IgD-negative memory B cell (primary cell): ENCODE results near the gene KCNJ12. TPM values are rescaled to one million over a fixed set of nuclear protein-coding genes. Genes with fewer than 3 reads are reported as not detected.
A peak's percentile ranks its signal among the peaks of the same experiment; 100 is the strongest.
"Not testable (repeated sequence)": the region's sequence is repeated elsewhere in the genome, so short reads cannot be mapped to it uniquely, and the experiment has no call there.

Experiments
- H3K27ac Mint-ChIP-seq, 3 donors: one replicate each; pipeline ENCODE4 v1.8.0; 2020 to 2022; ENCODE audit warnings: mild to moderate bottlenecking in 3 of 3, mixed read lengths in 3 of 3, moderate library complexity in 1 of 3
- H3K27me3 Mint-ChIP-seq: one replicate; pipeline ENCODE4 v1.8.0; 2021; ENCODE audit warnings: mixed read lengths
- H3K36me3 Mint-ChIP-seq: one replicate; pipeline ENCODE4 v1.8.0; 2020; ENCODE audit warnings: mild to moderate bottlenecking, mixed read lengths
- H3K4me1 Mint-ChIP-seq, 3 donors: one replicate each; pipeline ENCODE4 v1.8.0; 2020 to 2022; ENCODE audit warnings: mixed read lengths in 3 of 3, mild to moderate bottlenecking in 1 of 3
- H3K4me3 Mint-ChIP-seq, 4 donors: one replicate each; pipeline ENCODE4 v1.8.0; 2020 to 2022; ENCODE audit warnings: mild to moderate bottlenecking in 4 of 4, mixed read lengths in 4 of 4, moderate library complexity in 3 of 4
- H3K9me3 Mint-ChIP-seq, 3 donors: one replicate each; pipeline ENCODE4 v1.8.0; 2020 to 2021; ENCODE audit warnings: mixed read lengths in 3 of 3, mild to moderate bottlenecking in 1 of 3
- polyA plus RNA-seq: library from polyadenylated mRNA; unstranded; fragments of 300-500 nt; fragmentation: Illumina TruSeq; gene quantifications from one replicate; pipeline ENCODE4 v1.2.3, GENCODE V29; 2021

Gene KCNJ12
- polyA plus RNA-seq, 1 donor from 2014 or later = not detected

- H3K36me3 Mint-ChIP-seq, H3K27ac Mint-ChIP-seq, H3K4me1 Mint-ChIP-seq, H3K27me3 Mint-ChIP-seq, H3K4me3 Mint-ChIP-seq, H3K9me3 Mint-ChIP-seq: not testable (repeated sequence)
These were observed 30.1 kb upstream of the KCNJ12 start for GRCh38 chr17:21346107-21346506.

- not testable (repeated sequence) for H3K4me3 Mint-ChIP-seq, H3K27me3 Mint-ChIP-seq, H3K36me3 Mint-ChIP-seq, H3K4me1 Mint-ChIP-seq, H3K27ac Mint-ChIP-seq, H3K9me3 Mint-ChIP-seq
These were observed 29.4 kb upstream of the KCNJ12 start for GRCh38 chr17:21346651-21347250.

GRCh38 chr17:21347660-21348059 lies 28.5 kb upstream of the KCNJ12 start:
- H3K27ac Mint-ChIP-seq, H3K4me3 Mint-ChIP-seq, H3K9me3 Mint-ChIP-seq, H3K36me3 Mint-ChIP-seq, H3K27me3 Mint-ChIP-seq, H3K4me1 Mint-ChIP-seq: not testable (repeated sequence)

- H3K4me3 Mint-ChIP-seq = peak overlapping the region in 1 of 4 donors; percentile 22
- H3K36me3 Mint-ChIP-seq, H3K4me1 Mint-ChIP-seq, H3K27me3 Mint-ChIP-seq, H3K9me3 Mint-ChIP-seq: not testable (repeated sequence)
- peak overlapping the region in 1 of 3 donors; percentile 53 for H3K27ac Mint-ChIP-seq
These were observed 27.9 kb upstream of the KCNJ12 start for GRCh38 chr17:21348081-21348925.

GRCh38 chr17:21348926-21349261 lies 27.3 kb upstream of the KCNJ12 start:
- H3K36me3 Mint-ChIP-seq, H3K27ac Mint-ChIP-seq, H3K4me1 Mint-ChIP-seq: not testable (repeated sequence)

GRCh38 chr17:21349358-21350050 lies 26.7 kb upstream of the KCNJ12 start:
- H3K27ac Mint-ChIP-seq, H3K9me3 Mint-ChIP-seq, H3K27me3 Mint-ChIP-seq, H3K4me1 Mint-ChIP-seq, H3K36me3 Mint-ChIP-seq: not testable (repeated sequence)
- peak overlapping the region in 1 of 4 donors; percentile 29 for H3K4me3 Mint-ChIP-seq

More at GRCh38 chr17:21348926-21349261, 27.3 kb upstream of the KCNJ12 start:
- H3K27me3 Mint-ChIP-seq, H3K9me3 Mint-ChIP-seq, H3K4me3 Mint-ChIP-seq: not testable (repeated sequence)

- H3K9me3 Mint-ChIP-seq, H3K27ac Mint-ChIP-seq, H3K27me3 Mint-ChIP-seq, H3K4me3 Mint-ChIP-seq, H3K4me1 Mint-ChIP-seq, H3K36me3 Mint-ChIP-seq: not testable (repeated sequence)
These were observed 25.7 kb upstream of the KCNJ12 start for GRCh38 chr17:21350495-21350894.

- peaks cover 1% of the 10 kb centered on the region for H3K27me3 Mint-ChIP-seq
- H3K36me3 Mint-ChIP-seq = no peaks in the 10 kb centered on the region
- peak overlapping the region in 2 of 3 donors; percentile 46 to 80 for H3K27ac Mint-ChIP-seq
- H3K9me3 Mint-ChIP-seq = no peaks in the 10 kb centered on the region
- H3K4me3 Mint-ChIP-seq = no peak overlapping the region
- peaks cover 1 to 4% (median 2%) of the 10 kb centered on the region in 3 donors for H3K4me1 Mint-ChIP-seq
These were observed 24.6 kb upstream of the KCNJ12 start for GRCh38 chr17:21351366-21352065.

- H3K9me3 Mint-ChIP-seq = no peaks in the 10 kb centered on the region
- peaks cover 1 to 4% (median 2%) of the 10 kb centered on the region in 3 donors for H3K4me1 Mint-ChIP-seq
- H3K27me3 Mint-ChIP-seq = peaks cover 1% of the 10 kb centered on the region
- no peak overlapping the region for H3K27ac Mint-ChIP-seq
- H3K36me3 Mint-ChIP-seq = no peaks in the 10 kb centered on the region
- H3K4me3 Mint-ChIP-seq = no peak overlapping the region
These were observed 23.8 kb upstream of the KCNJ12 start for GRCh38 chr17:21352221-21352980.

GRCh38 chr17:21352981-21353265 lies 23.2 kb upstream of the KCNJ12 start:
- Mint-ChIP-seq H3K27ac (peak overlapping the region in 1 of 3 donors; percentile 31), H3K4me1 (peaks cover 1 to 4% (median 2%) of the 10 kb centered on the region in 3 donors)

GRCh38 chr17:21353326-21354010 lies 22.7 kb upstream of the KCNJ12 start:
- peaks cover 0 to 1% (median 0%) of the 10 kb centered on the region in 3 donors for H3K4me1 Mint-ChIP-seq
- no peaks in the 10 kb centered on the region for H3K36me3 Mint-ChIP-seq
- peak overlapping the region in 1 of 3 donors; percentile 31 for H3K27ac Mint-ChIP-seq
- H3K4me3 Mint-ChIP-seq = no peak overlapping the region
- peaks cover 1% of the 10 kb centered on the region for H3K27me3 Mint-ChIP-seq
- H3K9me3 Mint-ChIP-seq = no peaks in the 10 kb centered on the region

More at GRCh38 chr17:21352981-21353265, 23.2 kb upstream of the KCNJ12 start:
- H3K9me3 Mint-ChIP-seq = no peaks in the 10 kb centered on the region
- H3K27me3 Mint-ChIP-seq = peaks cover 1% of the 10 kb centered on the region
- H3K4me3 Mint-ChIP-seq = no peak overlapping the region
- H3K36me3 Mint-ChIP-seq = no peaks in the 10 kb centered on the region

- Mint-ChIP-seq H3K9me3 (no peaks in the 10 kb centered on the region), H3K4me3 (no peak overlapping the region), H3K36me3 (no peaks in the 10 kb centered on the region), H3K27me3 (peaks cover 1% of the 10 kb centered on the region), H3K27ac (no peak overlapping the region), H3K4me1 (peaks cover 0 to 1% (median under 1%) of the 10 kb centered on the region in 3 donors)
These were observed 21.3 kb upstream of the KCNJ12 start for GRCh38 chr17:21354796-21355385.

- no peak overlapping the region for H3K27ac Mint-ChIP-seq
- H3K36me3 Mint-ChIP-seq = no peaks in the 10 kb centered on the region
- H3K9me3 Mint-ChIP-seq = no peaks in the 10 kb centered on the region
- H3K27me3 Mint-ChIP-seq = peaks cover 1% of the 10 kb centered on the region
- H3K4me3 Mint-ChIP-seq = no peak overlapping the region
- H3K4me1 Mint-ChIP-seq = peaks cover 0 to 1% (median 1%) of the 10 kb centered on the region in 3 donors
These were observed 20.6 kb upstream of the KCNJ12 start for GRCh38 chr17:21355586-21355985.
